SW480 (cell line): ENCODE data around the gene ELAVL2.
"Not testable (repeated sequence)": the region's sequence is repeated elsewhere in the genome, so short reads cannot be mapped to it uniquely, and the experiment has no call there.

Source experiments
- DNase-seq: peaks from one replicate; pipeline ENCODE4 v3.0.0-alpha.2; 2016; ENCODE audit warnings: low spot score

Gene ELAVL2

DNA sequence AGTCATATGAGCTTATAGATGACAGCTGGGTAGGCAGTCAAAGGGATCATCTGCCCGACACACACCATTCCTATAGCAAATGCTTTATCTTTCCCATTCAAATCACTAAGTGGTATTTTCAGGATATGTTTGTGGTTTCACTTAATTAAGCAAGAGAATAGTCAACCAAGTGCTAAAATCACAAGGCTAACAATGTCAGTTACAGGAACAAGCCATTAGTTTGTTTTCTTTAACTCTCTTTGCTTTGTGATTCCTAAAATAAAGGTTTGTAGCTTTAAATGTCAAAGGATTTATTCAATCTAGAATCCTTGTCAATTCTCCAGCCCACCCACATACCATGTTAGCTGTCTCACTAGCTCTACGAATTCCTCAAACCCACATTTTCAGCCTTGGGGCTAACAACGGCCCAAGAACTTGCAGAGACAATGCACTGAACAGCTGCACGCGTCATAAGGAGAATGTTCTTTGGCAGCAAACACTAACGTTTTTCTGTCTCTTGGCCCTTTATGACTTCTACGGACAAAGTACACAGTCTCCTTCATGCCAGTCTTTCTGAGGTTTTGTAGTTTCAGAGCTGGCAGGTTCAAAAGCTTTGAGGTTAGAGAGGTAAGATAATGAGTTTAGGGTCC lies 56.6 kb downstream of the ELAVL2 start:
- peak; percentile 8 for DNase-seq

DNA sequence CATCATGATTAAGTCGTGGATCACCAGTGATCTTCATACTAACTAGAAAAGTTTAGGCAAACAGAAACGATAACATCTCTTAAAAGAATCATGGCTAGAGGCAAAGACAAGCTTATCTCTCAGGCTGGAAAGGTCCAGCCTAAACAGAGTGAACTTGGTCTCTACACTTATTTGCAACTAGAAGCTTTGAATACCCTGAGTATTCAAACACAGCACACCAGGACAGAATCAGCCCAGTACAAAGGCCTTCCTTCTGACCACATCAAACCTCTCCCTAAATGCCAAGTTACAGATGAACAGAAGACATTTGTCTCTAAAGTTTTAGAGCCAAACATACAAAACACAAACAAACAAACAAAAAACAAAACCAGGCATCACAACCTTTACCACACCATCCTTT lies 57.2 kb downstream of the ELAVL2 start:
- DNase-seq = peak; percentile 28

DNA sequence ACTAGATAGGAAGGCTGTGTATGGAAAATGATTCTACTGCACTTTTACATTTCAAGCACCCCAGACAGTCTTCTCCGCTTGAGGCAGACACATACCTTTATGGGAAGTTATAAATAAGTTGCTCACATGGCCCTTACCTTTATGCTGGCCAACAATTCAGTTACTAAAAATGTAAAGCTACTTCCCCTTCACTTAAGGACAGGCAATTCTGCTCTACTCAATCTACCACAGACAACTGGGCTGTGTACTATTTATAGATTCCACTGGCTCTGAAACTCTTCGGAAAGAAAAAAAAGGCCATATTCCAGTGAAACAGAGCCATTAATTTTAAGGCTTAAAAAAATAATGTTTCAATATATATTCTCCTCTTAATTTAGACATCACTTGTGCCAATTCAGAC lies 59.4 kb downstream of the ELAVL2 start:
- no peak for DNase-seq

DNA sequence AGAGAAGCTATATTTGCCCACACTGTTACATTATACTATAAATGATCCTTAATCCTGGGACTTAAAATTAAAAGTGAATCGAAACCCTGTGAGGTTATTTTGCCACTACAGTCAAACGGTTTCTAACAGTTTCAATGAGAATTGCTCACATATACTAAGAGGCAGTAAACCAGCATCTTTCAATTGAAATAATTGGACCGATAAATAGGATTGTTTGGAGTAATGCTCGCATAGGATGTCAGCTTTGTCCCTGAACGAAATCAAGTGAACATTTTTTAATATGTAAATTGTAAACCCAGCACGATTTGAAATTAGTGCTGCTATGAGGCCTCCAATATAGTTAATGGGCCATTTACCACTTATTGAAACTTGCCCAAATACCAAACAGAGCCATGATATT lies 60.5 kb downstream of the ELAVL2 start:
- DNase-seq = no peak

DNA sequence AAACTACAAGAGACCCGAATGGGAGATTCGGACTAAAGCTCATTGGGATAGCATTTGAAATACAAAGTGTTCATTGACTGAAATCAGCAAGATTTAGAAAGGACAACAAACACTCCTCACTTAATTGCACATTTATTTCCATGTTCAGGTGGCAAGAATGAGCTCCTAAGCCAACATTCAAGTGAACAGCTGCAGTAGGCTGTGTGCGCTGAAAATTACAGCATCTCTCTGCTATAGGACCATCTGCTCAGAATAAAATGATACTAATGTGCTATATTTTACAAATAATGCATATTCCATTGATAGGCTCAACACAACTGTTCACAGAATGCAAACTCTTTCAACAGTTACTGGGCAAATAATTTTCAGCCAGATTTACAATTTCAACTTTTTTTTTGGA lies 61.8 kb downstream of the ELAVL2 start:
- DNase-seq = no peak

DNA sequence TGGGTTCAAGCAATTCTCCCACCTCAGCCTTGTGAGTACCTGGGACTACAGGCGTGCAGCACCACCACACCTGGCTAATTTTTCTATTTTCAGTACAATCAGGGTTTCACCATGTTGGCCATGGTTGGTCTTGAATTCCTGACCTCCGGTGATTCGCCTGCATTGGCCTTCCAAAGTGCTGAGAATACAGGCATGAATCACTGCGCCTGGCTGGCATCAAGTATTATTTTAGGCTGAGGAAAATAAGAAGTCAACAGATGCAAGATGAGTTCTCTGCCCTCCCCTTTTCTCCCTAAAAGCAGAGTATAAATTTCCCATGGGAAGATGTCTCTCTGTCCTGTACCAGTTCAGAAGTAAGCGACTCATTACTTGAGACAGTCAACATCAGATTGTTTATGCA lies 71.5 kb downstream of the ELAVL2 start:
- DNase-seq = no peak

DNA sequence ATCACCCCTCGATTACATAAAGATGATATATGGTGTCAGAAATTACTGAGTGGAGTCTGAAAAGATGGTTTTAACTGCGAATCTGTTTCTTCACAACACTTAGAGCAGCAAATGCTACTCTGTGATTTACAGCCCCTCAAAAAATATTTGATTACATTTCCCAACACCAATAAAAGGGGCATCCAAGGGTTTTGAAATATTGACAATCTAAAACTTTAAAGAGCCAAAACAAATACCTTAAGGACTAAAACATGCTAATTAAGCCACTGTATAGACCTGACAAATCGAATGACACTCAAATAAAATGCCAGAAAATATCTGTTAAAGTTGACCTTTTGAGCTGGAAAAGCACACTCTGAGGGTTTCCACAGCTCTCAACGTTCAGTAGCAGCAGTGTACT lies 73.2 kb downstream of the ELAVL2 start:
- DNase-seq = no peak

DNA sequence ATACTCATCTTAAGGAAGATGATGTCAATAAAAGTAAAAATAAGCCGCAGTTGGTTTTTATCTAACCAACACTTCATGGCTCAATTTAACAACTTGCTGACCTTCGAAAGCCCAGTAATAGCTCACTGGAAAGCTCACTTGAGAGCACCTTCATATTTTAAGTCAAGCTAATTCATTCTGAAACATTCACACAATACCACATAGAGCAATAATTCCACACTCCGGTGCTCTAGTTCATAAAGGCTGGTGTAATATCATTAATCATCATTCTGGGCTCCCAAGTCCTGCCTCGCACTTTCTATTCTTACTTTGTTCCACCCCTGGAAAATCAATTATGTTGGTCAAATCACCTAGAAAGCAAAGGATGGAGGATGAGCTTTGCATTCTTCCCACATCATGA lies 74.4 kb downstream of the ELAVL2 start:
- no peak for DNase-seq

DNA sequence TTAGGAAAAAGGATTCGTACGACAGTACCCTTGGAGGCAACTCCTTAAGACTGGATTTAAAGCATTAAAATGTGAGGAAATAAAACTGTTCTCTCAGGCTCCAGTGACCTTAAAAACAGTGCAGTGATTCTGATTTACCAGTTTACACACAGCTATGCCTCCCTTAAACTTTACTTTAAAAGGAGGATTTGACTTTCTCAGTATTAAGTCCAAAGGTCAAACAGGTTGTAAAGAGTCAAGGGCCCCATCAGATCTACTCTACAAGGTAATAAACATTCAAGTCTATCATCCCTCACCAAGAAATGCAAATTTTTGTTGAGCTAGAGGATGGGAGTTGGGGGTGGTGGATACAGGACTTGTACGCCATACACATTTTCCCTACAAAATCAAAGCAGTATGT lies 75.2 kb downstream of the ELAVL2 start:
- DNase-seq = no peak

DNA sequence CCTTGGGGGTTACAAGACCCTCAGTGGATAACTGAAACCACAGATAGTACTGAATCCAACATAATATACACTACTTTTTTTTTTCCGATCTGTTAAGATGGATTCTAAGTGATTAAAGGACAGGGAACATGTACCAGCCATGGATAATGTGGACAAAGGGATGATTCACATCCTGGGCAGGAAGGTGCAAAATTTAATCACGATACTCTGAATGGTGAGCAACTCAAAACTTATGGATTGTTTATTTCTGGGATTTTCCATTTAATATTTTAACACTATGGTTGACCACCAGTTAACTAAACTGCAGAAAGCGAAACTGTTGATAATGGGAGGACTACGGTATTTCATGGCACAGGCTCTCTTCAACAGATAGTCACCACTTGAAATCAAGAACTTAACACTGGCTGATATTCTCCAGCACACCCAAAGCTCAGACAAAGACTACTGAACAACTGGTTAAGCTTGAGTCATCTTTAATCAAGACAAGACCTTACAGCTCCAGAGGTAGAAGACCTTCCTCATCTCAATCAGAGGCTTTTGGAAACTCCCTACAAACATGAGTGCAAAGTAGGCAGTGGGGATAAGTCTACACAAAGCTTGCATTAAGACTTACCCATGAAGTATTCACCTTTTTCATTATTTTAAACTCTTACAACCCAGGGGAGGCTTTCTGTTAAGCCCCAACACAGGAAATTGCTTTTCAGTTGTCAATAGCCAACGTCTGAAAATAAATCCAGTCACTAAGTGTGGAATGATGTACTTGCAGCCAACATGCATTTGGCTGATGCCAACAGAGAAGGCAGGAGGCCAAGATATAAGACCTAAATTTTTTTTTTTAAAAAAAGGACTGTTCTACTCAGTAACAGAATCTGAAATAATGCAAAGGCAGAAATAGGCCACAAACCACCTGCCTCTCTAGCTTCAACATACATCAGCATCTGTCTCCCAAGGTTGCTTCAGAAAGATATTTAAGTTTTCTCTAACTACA lies 78.7 kb downstream of the ELAVL2 start:
- no peak for DNase-seq

DNA sequence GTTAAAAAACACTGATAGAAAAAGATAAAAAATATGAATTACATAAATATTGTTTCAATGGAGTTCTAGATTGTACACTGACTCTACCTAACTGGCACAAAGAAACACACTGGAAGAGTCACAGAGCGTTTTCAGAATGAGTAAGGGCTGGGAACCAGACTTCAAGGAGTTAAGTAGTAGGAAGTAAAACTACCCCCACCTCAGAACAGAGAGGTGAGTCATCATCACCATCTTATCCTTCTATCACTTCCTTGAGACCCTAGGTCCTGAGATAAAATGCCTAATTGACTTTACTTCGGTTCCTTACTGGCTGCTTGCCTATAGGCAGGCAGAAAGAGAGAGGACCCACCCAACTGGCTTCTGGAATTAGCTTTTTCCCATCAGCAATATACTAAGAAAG lies 79.7 kb downstream of the ELAVL2 start:
- DNase-seq = no peak

DNA sequence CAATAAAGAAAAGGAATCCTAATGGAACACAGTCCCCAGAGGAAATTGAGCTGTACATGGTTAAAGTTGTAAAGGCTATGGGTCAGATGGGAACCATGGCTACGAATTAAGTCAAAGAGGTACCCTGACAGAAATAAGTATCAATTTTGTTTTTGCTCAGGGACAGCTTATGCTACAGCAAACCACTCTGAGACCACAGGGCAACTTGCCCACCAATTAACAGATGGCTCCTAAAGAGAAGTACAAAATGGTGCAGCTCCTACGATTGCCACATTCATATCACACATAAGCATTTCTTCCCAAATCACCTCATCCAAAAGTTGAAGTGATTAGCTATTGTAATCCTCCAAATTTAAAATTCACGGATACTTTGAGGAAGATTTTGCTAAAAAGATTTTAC lies 83.0 kb downstream of the ELAVL2 start:
- DNase-seq = no peak

DNA sequence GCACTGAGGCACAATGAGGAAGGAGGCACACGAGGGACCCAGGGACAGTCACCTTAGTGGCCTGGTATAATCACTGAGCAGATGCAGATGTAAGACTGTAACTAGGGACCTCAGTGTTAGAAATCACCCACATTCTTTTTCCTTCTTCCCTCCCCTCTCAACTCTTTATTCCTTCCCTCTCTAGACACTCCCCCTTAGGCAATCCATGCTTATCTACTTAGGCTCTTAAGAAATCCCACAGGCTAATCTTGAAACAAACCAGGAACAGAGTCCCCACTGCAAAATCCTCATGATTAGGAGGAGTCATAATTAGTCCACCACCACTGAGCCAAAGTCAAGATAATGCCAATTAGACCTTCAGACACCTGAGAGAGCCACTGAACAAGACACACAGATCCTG lies 84.7 kb downstream of the ELAVL2 start:
- DNase-seq = no peak

DNA sequence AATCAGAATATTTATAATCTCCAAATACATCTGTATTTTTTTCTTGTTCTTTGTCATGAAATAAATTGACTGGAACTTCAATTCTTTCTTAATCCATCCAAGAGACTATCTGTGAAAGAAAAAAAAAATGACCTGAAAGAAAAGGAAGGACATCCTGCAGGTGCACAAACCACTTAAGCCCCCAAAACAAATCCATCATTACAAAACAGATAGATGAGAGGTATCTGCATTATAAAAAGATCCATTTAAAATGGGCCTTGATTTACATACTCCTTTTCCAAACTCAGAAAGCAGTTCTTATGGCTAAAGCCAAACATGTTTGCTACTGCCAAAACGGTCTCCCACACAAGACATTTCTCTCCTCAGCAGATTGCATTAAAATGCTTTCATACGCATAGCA lies 85.5 kb downstream of the ELAVL2 start:
- DNase-seq = no peak

DNA sequence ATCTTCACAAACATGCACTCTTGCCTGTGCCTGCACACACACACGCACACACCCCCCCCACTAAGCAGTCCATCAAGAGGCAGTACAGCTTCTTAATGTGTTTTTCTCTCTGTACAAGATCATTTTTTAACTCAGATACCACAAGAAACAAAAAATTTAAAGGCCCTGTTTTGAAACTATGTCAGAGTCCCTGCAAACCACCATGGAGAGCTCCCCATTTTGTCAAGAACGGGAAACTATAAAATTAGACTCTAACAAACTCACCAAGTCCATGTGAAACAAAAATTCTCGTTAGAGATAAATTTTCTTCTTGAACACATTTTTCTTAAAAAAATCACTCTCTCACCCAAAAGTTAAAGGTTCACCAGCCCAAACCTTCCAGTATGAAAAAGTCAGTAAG lies 86.3 kb downstream of the ELAVL2 start:
- no peak for DNase-seq

DNA sequence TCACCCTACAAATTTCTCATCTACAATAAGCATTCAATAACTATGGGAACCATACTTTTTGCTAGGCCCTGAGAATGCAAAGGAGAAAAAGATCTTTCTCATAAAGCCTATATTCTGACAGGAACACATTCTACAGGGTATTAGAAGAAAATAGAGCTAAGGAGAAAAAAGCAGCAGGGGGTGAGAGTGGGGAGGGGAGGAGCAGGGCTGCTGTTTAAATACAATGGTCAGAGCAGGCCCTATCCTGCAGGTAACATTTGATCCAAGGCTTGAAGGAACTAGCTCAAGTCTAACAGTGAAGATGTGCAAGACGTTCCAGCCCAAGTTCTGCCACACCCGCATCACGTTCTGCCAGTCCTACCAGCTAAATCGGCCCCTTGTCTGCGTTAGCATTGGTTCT lies 89.7 kb downstream of the ELAVL2 start:
- no peak for DNase-seq

DNA sequence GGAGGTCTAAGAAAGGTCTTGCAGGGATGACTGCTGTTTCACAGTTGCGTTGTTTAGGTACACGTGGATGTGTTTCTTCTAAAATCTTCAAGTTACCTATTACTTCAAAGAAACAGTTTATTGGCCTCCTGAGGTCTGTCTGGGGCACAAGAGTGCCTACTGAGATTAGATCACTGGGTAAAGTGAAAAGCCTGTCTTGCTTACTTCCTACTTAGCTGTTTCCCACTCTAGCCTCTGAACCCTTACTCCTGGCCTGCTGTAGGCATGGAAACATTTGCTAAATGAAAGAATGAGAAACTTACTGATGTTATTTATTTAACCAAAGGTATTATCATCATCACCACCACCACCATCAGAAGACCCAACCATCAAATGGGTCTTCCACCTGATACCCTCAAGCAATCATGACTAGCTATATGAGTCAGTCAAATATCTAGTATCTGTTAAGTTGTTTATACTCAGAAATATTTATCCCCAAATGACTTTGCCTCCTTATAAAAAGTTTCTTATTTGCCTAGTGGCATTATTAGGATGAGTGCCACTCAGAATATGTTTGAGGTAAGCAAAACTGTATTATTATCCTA lies 92.5 kb downstream of the ELAVL2 start:
- no peak for DNase-seq

DNA sequence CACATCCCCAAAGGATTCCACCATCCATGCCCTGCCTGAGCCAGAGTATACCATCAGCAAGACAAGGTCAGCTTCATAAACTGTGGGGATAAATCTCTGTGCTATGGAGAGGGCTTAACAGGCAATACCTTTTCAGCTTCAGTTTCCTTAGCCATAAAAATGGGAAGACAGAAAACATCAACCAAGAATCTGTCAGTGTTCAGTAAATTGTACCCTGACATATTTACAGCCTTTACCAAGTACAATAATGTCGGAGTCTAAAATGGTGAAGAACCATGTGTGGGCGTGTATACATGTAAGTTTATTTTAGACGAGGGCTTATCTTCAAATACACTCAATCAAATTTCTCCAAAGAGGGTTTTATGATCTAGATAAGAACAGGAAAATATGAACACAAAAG lies 94.7 kb downstream of the ELAVL2 start:
- DNase-seq = no peak

DNA sequence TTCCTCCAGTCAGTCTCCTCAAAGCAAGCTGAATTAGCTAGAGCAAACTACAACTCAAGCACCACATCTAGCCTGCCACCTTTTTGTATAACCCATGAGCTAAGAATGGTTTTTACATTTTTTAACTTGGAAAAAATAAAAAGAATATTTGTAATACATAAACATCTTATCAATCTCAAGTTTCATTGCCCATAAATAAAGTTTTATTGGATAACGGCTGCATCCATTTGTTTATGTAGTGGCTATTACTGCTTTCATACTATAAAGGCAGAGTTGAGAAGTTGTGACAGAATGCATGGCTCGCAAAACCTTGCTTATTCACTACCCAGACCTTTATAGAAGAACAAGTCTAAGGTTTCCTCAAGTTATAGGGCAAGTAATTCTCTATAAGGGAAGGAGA lies 95.7 kb downstream of the ELAVL2 start:
- DNase-seq = no peak

DNA sequence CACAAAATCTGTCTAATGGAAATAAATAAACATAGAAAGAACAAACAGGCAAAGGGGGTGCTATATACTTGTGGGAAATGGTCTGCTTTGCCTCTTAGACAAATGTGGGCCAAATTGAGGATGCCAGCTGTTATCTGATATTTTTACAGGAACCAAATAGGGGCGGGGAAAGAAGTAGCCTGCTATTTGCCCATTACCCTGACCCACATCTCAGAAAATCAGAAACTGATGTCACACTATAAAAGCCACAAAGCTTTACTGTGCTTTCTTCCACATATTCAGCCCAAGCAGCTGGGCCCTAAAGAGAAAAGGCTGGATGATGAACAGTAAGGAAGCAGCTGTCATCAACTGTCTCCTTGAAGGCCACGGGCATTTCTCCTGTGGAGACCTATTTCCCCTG lies 97.3 kb downstream of the ELAVL2 start:
- DNase-seq = no peak

DNA sequence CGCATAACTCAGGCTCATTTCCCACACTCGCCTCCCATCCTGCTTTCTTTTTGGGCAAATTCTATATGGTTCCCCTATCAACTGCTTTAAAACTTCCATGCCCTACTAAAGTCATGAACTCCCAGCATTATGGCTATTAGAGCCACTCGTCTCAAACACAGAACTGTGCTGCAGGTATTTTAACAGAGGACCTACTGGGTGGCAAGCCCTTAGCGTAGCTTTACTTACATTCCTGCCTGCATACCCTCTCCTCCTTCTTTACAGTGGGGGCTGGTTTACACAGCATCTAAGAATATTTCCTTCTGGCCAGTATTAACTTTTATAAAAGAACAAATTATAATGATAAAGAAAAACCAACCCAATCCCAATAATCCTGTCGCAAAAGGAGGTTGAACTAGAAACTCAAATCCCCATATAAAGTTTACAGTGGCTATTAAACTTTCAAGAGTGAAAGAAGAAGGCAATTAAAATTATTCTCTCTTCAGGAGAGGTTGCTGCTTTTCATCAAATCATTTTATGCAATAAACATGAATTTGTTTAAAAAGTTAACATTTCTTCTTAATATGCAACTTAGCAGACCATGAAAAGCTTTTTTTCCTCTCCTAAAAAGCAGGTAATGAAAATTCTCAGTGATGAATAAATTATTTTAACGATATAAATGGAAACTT lies 100.6 kb downstream of the ELAVL2 start:
- no peak for DNase-seq

DNA sequence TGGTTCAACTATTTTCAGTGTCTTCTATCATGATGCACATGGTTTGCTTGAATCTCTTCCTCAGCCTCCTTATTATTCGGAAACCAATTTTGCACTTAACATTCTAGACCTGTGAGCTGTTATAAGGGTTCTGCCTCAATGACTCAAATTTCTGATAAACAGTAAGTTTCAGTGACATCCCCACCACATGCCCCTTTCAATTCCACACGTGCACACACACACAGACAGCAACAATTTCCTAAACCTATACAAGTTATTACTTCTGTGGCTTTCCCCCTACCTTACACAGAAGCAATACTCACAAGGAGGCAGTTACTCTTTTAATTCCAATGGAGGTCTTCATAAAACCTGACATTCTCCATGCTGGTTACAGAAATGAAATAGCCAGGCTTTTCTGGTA lies 102.4 kb downstream of the ELAVL2 start:
- no peak for DNase-seq

DNA sequence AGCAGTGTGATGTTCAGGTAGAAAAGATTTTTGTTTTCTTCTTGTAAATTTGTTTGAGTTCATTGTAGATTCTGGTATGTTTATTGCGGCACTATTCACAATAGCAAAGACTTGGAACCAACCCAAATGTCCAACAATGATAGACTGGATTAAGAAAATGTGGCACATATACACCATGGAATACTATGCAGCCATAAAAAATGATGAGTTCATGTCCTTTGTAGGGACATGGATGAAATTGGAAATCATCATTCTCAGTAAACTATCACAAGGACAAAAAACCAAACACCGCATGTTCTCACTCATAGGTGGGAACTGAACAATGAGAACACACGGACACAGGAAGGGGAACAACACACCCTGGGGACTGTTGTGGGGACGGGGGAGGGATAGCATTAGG lies 103.0 kb downstream of the ELAVL2 start:
- not testable (repeated sequence) for DNase-seq
